Stimulated activated CD8-positive, alpha-beta memory T cell treated with anti-CD3 and anti-CD28 coated beads, Interleukin-4, amount 100 ng/mL, for 4 hours (primary cell): Measurements from ENCODE around the gene YPEL4.

Experiments
- DNase-seq, 2 donors: peaks; one replicate each; pipeline ENCODE4 v3.0.0-alpha.2; 2020; ENCODE audit warnings: low read depth in 2 of 2, low spot score in 1 of 2

YPEL4 gene

DNA sequence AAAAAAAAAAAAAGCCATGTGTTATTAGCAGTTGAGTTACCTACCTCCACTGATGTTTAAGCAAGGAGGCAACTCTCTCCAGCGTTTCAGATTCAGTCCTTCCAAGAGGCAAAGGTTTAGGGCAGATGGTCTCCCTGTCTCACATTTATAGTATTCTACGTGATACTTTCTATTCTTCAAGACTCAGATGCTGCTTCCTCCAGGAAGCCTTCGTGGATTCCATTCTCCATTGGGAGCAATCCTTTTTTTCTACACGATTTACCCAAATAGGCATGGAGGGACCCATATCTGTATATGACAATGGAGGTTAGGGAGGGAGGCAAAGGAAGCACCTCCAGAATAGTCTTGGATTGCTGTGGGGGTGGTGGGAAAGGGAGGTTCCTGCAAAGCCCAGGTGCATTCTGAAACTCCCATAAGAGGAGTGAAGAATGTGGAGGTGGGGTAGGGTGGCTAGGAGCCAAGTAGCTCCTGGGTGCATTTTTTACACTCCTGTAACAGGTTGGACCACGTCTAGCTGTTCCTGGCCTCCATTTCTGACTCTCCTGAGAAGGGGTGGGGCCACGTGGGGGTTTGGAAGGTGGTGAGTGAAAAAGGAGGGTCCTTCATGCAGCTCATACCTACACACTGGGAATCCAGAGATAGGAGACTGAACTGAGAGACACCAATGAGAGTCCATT is 16.2 kb downstream of the YPEL4 start:
- DNase-seq, result no peak

DNA sequence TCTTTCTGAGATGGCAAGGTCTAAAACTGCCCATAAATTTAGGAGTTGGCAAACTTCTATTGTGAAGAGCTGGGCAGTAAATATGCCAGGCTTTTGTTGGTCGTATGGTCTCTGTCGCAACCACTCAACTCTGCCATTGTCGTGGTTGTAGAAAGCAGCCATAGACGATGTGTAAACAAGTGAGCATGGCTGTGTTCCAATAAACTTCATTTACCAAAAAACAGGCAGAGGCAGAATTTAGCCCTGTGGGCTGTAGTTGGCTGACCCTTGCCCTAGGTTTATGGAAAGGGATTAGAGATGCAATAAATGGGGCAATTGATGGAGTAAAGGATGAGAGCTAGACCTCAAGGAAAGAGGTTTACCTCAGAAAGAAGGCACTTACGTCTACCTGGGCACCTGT is 17.6 kb downstream of the YPEL4 start:
- no peak for DNase-seq

DNA sequence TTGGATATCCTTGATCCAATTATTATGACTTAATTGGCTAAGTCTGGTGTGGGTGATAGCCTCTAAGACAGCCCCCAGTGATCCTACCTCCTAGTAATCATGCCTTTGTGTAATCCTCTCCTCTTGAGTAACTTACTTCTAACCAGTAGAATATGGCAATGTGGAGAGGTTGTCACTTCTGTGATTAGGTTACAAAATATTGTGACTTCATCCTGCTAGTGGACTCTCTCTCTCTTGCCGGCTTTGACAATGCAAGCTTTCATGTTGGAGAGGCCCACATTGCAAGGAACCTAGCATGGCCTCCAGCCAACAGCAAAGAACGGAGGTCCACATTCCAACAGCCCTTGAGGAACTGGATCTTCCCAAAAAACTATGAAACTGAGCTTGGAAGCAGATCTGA is 19.5 kb downstream of the YPEL4 start:
- no peak for DNase-seq

DNA sequence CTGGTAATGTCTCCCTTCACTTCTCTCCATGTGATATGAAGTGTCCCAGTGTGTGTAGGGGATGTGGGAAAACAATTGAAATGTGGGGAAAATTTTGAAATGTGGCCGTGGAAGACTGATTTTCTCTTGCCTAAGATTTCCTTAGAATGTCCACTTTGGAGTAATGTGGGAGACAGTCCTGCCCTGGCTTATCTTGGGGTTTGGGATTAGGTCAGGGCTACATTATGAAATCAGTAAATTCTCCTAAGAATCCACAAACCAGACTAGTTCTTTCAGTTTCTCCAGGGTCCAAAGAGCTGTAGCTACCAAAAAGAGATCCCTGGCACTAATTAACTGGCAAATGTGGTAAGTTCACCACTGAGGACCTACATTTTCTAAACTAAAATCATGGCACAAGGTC is 22.8 kb downstream of the YPEL4 start:
- no peak for DNase-seq

DNA sequence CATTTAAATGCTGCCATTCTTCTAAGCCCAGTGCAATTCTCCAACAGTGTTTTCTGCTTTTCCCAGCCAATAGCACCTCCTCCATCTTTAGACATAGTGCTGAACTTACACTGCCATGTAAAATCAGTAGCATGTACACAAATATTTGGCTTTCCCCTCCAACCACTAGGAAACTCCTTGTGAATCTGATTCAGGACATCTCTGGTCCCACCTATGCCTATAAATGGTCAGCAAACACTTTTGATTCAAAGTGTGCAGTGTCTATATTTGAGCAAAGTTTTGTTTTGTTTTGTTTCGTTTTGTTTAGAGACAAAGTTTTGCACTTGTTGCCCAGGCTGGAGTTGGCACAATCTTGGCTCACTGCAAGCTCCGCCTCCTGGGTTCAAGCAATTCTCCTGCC is 24.8 kb downstream of the YPEL4 start:
- no peak for DNase-seq

DNA sequence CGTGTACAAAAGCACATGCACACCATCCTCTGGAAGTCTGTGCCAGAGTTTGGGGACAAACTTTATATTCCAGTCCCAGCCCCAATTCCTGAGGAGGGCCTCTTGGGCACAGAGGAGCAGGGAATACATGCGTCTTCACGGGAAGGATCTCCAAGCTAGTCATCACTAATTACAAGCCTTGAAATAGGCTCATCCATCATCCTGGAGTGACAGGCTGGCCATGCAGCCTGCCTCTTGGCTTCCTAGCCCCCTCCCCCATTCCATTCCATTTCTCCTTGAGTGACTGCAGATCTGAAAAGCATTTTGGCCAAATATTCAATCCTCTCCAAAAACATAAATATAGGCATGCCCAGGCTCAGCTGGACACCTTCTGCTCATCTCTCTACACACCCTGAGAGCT is 27.4 kb downstream of the YPEL4 start:
- DNase-seq, result no peak

DNA sequence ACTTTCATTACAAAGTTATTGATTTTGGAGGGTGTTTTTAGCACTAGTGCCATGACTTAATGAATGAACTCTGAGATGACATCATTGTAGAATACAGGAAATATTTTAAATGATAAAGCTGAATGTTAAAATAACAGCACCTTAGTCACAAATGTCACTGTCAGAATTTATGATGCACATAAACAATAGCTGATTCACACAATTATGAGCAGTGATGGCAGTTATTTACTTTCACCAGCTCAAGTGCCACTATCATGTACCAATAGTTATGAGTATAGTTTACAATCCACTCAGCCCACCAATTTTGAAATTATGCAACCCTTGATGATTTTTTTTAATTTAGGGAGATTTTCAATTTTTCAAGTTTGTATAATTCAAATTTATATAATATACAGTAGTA is 29.2 kb downstream of the YPEL4 start:
- no peak for DNase-seq

DNA sequence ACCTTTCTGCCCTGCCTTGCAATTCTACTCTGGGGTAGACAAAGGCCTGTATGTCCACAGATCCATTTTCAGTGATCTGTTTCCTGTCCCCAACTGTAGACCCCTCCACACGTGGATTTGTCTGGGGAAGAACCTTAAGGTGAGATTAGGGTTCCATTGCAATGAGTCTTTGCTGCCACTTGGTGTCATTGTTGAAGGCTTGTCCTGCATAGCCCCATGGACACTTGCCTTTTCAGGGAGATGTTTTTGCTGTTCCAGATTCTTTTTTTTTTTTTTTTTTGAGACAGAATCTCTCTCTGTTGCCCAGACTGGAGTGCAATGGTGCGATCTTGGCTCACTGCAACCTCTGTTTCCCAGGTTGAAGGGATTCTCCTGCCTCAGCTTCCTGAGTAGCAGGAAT is 30.4 kb downstream of the YPEL4 start:
- DNase-seq, result no peak

DNA sequence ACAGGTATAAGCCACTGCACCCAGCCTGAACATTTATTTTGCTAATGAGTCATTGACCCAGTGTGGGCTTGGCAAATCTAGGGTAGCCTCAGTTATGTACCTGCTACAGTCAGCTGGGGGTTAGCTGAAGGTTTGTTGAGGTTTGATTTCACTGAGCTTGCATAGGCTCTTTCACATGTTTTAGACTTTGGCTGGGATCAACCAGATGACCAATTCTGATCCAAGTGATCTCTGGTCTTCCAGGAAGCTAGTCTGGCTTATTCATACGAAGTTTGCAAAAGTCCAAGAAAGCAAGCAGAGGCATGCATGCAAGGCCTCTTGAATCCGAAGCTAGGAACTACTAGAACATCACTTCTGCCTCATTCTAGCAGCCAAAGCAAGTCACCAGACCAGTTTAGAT is 31.3 kb downstream of the YPEL4 start:
- DNase-seq, result no peak

DNA sequence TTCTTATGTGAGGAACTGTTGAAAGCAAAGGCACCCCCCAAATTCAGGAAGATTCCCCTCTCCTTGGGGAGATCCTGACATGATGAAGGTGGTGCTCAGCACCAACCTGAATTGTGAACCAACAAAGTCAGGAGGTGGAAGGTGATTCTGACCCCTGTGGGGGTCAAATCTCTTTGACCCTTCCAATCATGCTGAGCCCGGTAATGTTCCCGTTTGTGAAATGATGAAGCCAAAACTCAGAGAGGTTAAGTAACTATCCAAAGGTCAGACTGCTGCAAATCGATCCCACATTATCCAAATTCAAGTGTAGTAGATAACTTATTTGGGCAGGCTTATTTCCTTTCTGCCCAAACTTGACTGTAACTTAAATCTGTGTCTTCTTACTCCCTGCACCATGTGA is 33.1 kb downstream of the YPEL4 start:
- DNase-seq, result no peak

DNA sequence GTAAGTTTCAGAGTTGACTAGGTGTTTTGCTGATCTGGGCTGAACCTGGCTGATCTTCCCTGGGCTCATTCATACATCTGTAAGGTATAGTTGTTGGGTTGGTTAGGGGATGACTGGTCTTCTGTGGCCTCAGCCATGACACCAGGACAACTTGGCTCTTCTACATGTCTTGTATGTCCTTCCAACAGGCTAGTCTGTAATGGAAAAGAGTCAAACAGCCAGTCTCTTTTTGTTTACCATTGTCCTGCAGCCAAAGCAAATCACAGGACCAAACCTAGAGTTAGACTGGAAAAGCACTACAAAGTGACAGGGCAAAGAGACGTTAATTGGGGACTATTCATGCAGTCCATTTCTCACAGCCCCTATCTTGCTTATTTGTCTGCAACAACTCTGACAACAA is 34.4 kb downstream of the YPEL4 start:
- DNase-seq, result no peak

DNA sequence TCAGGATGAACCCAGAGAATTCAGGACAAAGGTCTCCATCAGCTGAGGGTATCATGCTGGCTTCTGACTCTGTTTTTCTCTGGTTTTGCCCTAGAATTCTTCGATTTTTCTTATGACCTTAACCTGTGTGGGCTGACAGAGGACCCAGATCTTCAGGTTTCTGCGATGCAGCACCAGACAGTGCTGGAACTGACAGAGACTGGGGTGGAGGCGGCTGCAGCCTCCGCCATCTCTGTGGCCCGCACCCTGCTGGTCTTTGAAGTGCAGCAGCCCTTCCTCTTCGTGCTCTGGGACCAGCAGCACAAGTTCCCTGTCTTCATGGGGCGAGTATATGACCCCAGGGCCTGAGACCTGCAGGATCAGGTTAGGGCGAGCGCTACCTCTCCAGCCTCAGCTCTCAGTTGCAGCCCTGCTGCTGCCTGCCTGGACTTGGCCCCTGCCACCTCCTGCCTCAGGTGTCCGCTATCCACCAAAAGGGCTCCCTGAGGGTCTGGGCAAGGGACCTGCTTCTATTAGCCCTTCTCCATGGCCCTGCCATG is 35.4 kb downstream of the YPEL4 start:
- DNase-seq, result no peak

DNA sequence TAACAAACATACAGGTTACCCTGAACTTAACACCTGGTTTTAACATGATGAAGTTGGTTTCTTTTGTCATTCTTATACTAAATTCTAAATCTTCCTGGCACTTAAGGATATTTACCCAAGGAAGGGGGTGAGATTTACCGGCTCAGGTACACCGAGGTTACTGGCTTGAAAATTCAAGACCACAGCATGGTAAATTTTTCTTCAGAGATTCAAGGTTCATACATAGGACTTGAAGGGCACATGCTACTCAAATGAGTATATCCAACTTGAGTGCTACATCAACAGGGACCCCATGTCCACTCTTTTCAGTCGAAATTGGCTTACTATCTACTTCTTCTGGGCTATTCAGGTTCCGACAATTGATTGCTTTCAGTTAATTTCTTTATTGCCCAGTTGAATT is 39.5 kb downstream of the YPEL4 start:
- DNase-seq, result no peak

DNA sequence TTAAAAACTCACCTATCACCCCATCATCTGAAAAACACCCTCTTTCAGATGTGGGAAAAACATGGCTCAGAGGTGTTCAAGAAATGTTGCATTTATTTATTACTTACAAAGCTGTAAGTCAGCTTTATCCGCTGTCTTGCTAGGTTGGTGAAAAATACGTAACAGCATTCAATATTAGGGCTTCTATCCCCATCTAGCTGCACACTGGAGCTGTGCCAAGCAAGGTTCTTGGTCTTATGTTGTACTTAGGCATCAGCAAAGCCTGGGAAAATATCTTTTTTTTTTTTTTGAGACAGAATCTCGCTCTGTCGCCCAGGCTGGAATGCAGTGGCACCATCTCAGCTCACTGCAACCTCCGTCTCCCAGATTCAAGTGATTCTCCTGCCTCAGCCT is 44.7 kb downstream of the YPEL4 start:
- DNase-seq, result no peak

DNA sequence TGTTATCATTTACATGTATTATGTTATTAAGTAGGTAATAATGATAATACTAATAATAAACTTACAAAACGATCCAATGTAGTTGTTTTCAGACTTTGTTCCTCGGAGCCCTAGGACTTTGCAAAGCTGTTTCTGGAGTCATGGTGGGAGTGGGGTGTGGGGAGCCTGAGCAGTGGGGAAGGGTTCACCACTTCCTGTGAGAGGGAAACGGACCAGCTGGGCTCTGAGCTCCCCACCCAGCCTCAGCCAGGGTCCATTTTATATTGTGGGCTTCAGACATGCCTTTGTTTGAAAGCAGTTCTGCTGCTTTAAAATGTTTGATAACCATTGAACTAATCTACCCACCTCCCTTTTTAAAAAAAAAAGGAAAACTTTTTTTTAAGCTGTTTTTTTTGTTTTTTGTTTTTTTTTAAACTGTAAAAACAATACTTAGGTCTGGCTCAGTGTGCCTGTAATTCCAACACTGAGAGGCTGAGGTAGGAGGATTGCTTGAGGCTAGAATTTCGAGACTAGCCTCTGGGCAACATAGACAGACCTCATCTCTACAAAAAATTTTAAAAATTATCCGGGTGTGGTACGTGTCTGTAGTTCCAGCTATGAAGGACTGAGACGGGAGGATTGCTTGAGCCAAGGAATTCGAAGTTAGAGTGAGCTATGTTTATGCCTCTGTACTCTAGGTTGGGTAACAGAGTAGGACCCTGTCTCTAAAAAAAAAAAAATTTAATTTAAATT is 45.2 kb downstream of the YPEL4 start:
- DNase-seq, result no peak

DNA sequence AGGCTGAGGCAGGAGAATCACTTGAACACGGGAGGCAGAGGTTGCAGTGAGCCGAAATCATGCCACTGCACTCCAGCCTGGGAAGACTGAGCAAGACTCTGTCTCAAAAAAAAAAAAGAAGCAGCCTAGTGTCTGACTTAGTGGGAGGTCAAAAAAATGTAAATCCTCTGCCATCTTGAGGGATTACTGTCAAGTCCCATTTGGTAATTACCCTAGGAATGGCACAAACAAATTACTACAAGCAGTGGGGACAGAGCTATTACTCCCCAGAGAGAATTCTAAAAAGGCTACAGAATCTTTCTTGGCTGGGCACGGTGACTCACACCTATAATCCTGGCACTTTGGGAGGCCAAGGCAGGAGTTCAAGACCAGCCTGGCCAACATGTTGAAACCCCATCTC is 48.4 kb downstream of the YPEL4 start:
- DNase-seq, result no peak

DNA sequence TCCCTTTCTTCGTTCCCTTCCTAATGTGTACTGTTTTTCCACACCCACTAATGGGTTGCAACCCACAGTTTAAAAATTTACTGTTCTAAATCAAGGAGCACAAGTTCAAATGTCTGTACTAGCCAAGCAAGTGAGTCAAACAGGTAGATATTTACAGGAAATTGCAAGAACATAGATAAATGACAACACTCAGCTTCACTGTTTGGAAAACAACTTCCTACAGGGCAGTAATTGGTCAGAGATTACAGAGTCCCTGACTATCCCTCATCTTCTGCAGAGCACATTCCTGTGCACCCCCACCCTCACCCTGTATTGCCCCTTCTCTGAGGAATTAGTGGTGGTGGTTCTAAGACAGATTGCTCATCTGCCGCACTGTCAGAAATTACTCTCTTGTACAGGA is 50.3 kb downstream of the YPEL4 start:
- DNase-seq, result no peak

DNA sequence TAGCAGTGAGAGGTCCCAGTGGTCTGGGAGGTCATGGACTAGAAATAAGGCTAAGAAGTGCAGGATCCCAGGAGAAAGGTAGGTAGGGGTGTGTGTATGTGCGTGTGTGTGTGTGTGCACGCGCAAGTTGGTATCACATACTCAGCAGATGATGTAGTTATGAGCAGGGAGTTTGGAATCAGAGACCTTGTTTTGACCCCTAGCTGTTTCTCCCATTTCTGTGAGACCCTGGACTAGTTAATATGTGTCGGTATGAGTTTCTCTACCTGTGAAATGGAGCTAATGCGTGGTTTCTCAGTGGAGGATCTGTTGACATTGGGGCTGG is 50.9 kb downstream of the YPEL4 start:
- no peak for DNase-seq

DNA sequence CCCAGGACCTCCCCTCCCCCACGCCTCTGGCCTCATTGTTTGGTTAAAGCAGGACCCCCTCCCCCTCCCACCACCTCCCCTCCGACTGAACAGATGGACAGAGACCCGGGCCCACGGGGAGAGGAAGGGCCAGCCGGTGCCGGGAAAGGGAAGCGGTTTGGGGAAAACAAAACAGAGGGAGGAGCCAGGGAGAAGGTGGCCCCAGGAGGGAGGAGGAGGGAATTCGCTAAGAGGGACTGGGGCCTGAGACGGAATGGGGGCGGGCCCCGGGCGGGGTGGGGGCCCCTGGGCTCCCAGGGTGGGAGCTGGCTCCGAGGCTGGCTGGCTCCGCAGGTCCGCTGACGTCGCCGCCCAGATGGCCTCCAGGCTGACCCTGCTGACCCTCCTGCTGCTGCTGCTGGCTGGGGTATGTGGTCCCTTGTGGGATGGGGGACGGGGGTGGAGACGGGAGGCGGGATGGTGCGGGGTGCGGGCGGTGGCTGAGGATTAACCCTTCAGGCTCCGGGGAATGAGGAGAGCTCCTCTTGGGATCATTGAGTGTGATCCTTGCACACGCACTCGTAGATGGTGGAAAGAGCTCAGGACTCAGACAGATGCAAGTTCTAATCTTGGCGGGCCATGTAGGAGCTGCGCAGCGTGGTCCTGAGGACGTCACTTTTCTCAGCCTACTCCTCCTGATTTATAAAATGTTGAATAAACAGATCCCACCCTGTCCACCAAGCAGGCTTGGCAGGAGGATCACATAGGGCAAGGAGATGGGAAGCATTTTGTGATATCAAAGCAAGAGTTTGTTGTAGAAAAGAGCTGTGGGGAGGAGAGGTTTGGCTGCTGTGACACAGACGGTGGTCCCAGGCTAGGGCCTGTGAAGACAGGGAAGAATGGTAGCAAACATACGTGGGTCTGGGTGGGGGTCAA is 51.5 kb downstream of the YPEL4 start:
- no peak for DNase-seq

DNA sequence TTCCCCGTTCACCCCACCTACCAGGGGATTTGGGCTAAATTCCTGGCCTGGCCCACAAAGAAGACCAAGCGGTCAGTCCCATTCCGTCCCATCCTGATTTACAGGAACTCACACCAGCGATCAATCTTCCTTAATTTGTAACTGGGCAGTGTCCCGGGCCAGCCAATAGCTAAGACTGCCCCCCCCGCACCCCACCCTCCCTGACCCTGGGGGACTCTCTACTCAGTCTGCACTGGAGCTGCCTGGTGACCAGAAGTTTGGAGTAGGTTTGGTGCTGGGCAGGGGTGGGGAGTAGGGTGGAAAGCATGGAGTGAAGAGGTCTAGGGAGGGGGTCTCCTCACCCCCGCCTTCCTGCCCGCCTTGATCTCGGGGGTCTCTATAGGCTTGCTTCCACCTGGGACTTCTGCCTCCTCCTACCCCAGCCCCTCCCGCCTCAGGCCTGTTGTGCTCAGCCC is 52.2 kb downstream of the YPEL4 start, which contains the start of gene SERPING1:
SERPING1 (plus strand) TSS at position 225 of the 455 bp plus-strand sequence. CDS start 586 bp downstream, outside the sequence.
- DNase-seq, result no peak

DNA sequence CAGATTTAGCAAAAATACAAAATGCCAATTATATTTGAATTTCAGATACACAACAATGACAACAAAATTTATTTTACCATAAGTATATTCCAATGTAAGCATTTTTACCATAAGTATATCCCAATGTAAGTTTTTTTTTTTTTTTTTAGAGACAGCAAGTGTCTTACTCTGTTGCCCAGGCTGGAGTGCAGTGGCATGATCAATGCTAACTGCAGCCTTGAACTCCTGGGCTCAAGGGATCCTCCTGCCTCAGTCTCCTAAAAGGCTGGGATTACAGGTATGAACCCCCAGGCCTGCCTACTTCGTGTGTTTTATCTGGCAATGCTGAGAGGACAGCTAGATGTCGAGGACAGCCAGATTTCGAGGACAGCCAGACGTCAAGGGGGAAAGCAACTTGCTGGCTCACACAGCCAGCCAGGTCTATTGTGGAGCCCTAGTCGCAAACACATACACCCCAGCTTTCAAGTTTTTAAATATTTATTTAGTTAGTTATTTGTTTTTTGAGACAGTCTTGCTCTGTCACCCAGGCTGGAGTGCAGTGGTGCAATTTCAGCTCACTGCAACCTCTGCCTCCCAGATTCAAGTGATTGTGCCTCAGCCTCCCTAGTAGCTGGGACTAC is 53.3 kb downstream of the YPEL4 start:
- no peak for DNase-seq
